DMS79 treated with DMSO at 0.1 percent for 48 hours (cell line): ENCODE measurements around the gene CHN2.
"Not testable (repeated sequence)": the region's sequence is repeated elsewhere in the genome, so short reads cannot be mapped to it uniquely, and the experiment has no call there.

Experiments
- DNase-seq: peaks from one replicate; lab custom pipeline; 2025; lab: John Stamatoyannopoulos, UW

CHN2 gene

GRCh38 chr7:29496355-29497020 lies 301.9 kb downstream of the CHN2 start:
- no peak for DNase-seq

GRCh38 chr7:29499932-29500331 lies 305.4 kb downstream of the CHN2 start:
- no peak for DNase-seq

- DNase-seq: no peak
Observed at GRCh38 chr7:29500719-29501118, 306.1 kb downstream of the CHN2 start.

- DNase-seq: no peak
Observed at GRCh38 chr7:29502133-29502532, 307.6 kb downstream of the CHN2 start.

- no peak for DNase-seq
Observed at GRCh38 chr7:29505931-29506330, 311.4 kb downstream of the CHN2 start.

GRCh38 chr7:29508608-29509007 lies 314.0 kb downstream of the CHN2 start:
- DNase-seq: no peak

- DNase-seq: no peak
Observed at GRCh38 chr7:29510028-29510427, 315.5 kb downstream of the CHN2 start.

- DNase-seq: no peak
Observed at GRCh38 chr7:29511337-29511736, 316.8 kb downstream of the CHN2 start.

GRCh38 chr7:29511851-29512250 lies 317.3 kb downstream of the CHN2 start:
- DNase-seq: no peak

- no peak for DNase-seq
Observed at GRCh38 chr7:29516491-29516890, 321.9 kb downstream of the CHN2 start.

- DNase-seq: no peak
Observed at GRCh38 chr7:29518616-29519015, 324.0 kb downstream of the CHN2 start.

GRCh38 chr7:29523728-29524127 lies 329.2 kb downstream of the CHN2 start:
- no peak for DNase-seq

- DNase-seq: no peak
Observed at GRCh38 chr7:29527505-29528108, 333.0 kb downstream of the CHN2 start.

GRCh38 chr7:29528526-29528925 lies 334.0 kb downstream of the CHN2 start:
- DNase-seq: not testable (repeated sequence)
